Measurements from ENCODE around the gene SPATA32.

Gene SPATA32

GRCh38 chr17:45293413-45294211 lies 31.7 kb upstream of the SPATA32 start:
- no peak for DNase-seq

- no peak for DNase-seq
These were observed 31.0 kb upstream of the SPATA32 start for GRCh38 chr17:45292696-45293412.

GRCh38 chr17:45291171-45291805 lies 29.4 kb upstream of the SPATA32 start:
- no peak for DNase-seq

GRCh38 chr17:45290269-45290765 lies 28.4 kb upstream of the SPATA32 start:
- no peak for DNase-seq

- no peak for DNase-seq
These were observed 27.7 kb upstream of the SPATA32 start for GRCh38 chr17:45289301-45290268.

- DNase-seq, result no peak
These were observed 26.9 kb upstream of the SPATA32 start for GRCh38 chr17:45288825-45289224.

GRCh38 chr17:45287526-45288500 lies 25.9 kb upstream of the SPATA32 start:
- DNase-seq, result no peak

GRCh38 chr17:45286286-45286685 lies 24.4 kb upstream of the SPATA32 start:
- DNase-seq, result no peak

GRCh38 chr17:45284176-45285140 lies 22.6 kb upstream of the SPATA32 start:
- no peak for DNase-seq

GRCh38 chr17:45283711-45284110 lies 21.8 kb upstream of the SPATA32 start:
- no peak for DNase-seq

- no peak for DNase-seq
These were observed 21.1 kb upstream of the SPATA32 start for GRCh38 chr17:45282683-45283644.

GRCh38 chr17:45279898-45280297 lies 18.0 kb upstream of the SPATA32 start:
- DNase-seq, result no peak

GRCh38 chr17:45277992-45278391 lies 16.1 kb upstream of the SPATA32 start:
- no peak for DNase-seq

- DNase-seq, result peak; percentile 77
These were observed 15.4 kb upstream of the SPATA32 start for GRCh38 chr17:45277216-45277849.

GRCh38 chr17:45276031-45276430 lies 14.1 kb upstream of the SPATA32 start:
- no peak for DNase-seq

GRCh38 chr17:45274033-45274432 lies 12.1 kb upstream of the SPATA32 start:
- no peak for DNase-seq

GRCh38 chr17:45273551-45273957 lies 11.7 kb upstream of the SPATA32 start:
- DNase-seq, result no peak

- no peak for DNase-seq
These were observed 9.7 kb upstream of the SPATA32 start for GRCh38 chr17:45271603-45272002.
